Cardiac muscle cell (in vitro differentiated cells and primary cell): Measurements from ENCODE around the gene SLC25A39. TPM values are rescaled to one million over a fixed set of nuclear protein-coding genes. Genes with fewer than 3 reads are reported as not detected.
"Not testable (repeated sequence)": the region's sequence is repeated elsewhere in the genome, so short reads cannot be mapped to it uniquely, and the experiment has no call there.

Experiments
- DNase-seq, 2 donors: peaks; one replicate each; pipeline versions ENCODE4 v3.0.0 to v3.0.0-alpha.2; 2010 to 2017; ENCODE audit warnings: low read depth in 1 of 2, low spot score in 1 of 2
- H3K27ac ChIP-seq: fragments of 200-600 bp; sonication (generic); 2 replicates; pipeline ENCODE4 v1.5.1; 2016
- H3K27me3 ChIP-seq: fragments of 200-600 bp; sonication (generic); 2 replicates; pipeline ENCODE4 v1.6.0; 2016; ENCODE audit warnings: control low read depth
- H3K36me3 ChIP-seq: fragments of 200-600 bp; sonication (generic); 2 replicates; pipeline ENCODE4 v1.5.1; 2016; ENCODE audit warnings: control low read depth
- H3K4me1 ChIP-seq: fragments of 200-600 bp; sonication (generic); 2 replicates; pipeline ENCODE4 v1.8.1; 2017; ENCODE audit warnings: low read depth, mild to moderate bottlenecking, mixed run types
- H3K4me3 ChIP-seq: fragments of 200-600 bp; sonication (generic); 2 replicates; pipeline ENCODE4 v1.5.1; 2016; ENCODE audit warnings: mild to moderate bottlenecking
- H3K9me3 ChIP-seq: fragments of 200-600 bp; sonication (generic); 2 replicates; pipeline ENCODE4 v1.5.1; 2017; ENCODE audit warnings: low read depth, mild to moderate bottlenecking, control low read depth
- CTCF ChIP-seq: IDR thresholded peaks from 2 replicates; pipeline ENCODE4 v1.5.1; 2012; ENCODE audit warnings: low read depth, mild to moderate bottlenecking, low read length
- polyA plus RNA-seq: library from polyadenylated mRNA; unstranded; fragments of >200 nt; fragmentation: Nextera tagmentation; extraction: Ambion mirVana; gene quantifications from 2 replicates; pipeline ENCODE4 v1.2.1, GENCODE V29; 2016
- total RNA-seq: library from RNA; depleted of rRNA; stranded (reverse); fragments of >200 nt; gene quantifications from 2 replicates; pipeline ENCODE4 v1.2.3, GENCODE V29; 2016

Gene SLC25A39
- total and polyA plus RNA-seq, 2 experiments from 2014 or later: 228 to 284 TPM

DNA sequence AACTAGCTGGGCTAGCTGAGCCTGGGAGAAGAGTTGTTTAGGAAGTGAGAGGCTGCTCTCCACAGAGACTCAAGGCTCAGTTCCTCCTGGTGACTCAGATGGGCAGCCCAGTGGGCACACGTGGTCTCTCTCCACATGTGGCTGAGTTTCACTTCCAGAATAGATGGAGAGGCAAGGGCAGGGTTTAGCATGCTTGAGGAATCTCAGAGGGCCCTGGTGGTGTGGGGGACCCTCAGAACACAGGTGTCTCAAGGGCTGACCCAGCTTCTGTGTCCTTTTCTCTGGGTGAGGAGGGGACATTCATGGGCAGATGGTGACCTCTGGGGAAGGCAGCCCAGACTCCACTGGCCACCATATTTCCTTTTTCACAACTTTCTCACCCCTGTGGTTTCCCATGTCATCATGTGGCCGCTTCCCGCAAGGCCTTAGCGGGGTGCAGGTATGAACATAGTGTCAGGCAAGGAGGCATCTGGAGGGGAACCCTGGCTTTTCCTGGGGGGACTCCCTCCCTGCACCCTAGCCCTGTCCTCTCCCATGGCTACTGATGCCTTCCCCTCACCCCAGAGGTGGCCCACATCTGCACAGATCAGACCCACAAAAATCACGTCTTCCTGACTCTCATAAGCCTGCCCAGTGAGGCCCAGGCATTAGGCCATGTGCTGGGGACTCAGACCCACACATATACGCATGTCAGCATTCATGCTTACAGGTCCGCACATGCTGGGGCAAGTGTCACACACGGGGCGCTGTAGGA lies 23.8 kb upstream of the SLC25A39 start:
- H3K4me1 ChIP-seq: no peaks in the 10 kb centered on the region
- H3K9me3 ChIP-seq: no peaks in the 10 kb centered on the region
- H3K4me3 ChIP-seq: no peak overlapping the region
- no peaks in the 10 kb centered on the region for H3K27me3 ChIP-seq
- TF ChIP-seq CTCF: no peak
- DNase-seq: no peak
- no peaks in the 10 kb centered on the region for H3K36me3 ChIP-seq
- H3K27ac ChIP-seq: no peak overlapping the region

GRCh38 chr17:44347206-44348055 lies 22.8 kb upstream of the SLC25A39 start:
- not testable (repeated sequence) for H3K36me3 ChIP-seq, H3K4me1 ChIP-seq, H3K27ac ChIP-seq, H3K27me3 ChIP-seq, DNase-seq, H3K9me3 ChIP-seq, H3K4me3 ChIP-seq

- Histone ChIP-seq H3K9me3 (no peaks in the 10 kb centered on the region), H3K27me3 (peaks cover 2% of the 10 kb centered on the region), H3K27ac (no peak overlapping the region), H3K36me3 (no peaks in the 10 kb centered on the region), H3K4me3 (peak overlapping the region; percentile 71), H3K4me1 (no peaks in the 10 kb centered on the region)
- TF ChIP-seq CTCF: no peak
- DNase-seq: no peak
Measured at GRCh38 chr17:44346064-44346844, 21.6 kb upstream of the SLC25A39 start.

DNA sequence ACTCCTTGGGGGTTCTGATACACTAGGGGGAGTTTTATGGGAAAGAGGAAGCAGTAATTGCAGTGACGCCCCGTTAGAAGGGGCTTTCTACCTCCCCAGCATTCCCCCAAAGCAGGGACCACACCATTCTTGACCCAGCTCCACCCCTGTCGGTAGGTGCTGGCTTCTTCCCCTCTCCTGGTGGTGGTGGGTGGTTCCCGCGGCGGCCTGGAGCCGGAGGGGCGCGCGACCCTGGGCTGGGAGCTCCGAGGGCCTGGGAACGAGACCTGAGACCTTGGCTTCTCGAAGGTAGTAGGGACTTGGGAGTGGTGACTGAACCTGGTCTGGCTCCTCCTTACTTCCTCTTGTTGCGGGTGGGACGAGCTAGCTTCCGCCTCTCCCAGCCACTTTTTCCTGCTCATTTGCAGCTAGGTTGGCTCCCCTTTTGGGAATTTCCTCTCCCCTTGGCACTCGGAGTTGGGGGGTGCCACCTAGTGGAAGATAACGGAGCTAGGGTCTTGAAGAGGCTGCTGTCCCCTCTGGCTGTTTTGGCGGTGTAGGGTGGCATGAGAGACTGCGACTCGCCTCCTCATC lies 20.9 kb upstream of the SLC25A39 start:
- H3K27me3 ChIP-seq: peaks cover 2% of the 10 kb centered on the region
- peak overlapping the region; percentile 71 for H3K4me3 ChIP-seq
- peak overlapping the region; percentile 53 for H3K27ac ChIP-seq
- H3K36me3 ChIP-seq: no peaks in the 10 kb centered on the region
- H3K4me1 ChIP-seq: no peaks in the 10 kb centered on the region
- no peaks in the 10 kb centered on the region for H3K9me3 ChIP-seq
- TF ChIP-seq CTCF: peak; percentile 33
- DNase-seq: peak; percentile 55 to 70

GRCh38 chr17:44344939-44345453 lies 20.4 kb upstream of the SLC25A39 start, which contains the start of gene GRN:
Gene GRN, plus strand, starts transcription at chr17:44345302. Its CDS starts 3,863 bp downstream, at chr17:44349165.
- Histone ChIP-seq H3K4me1 (no peaks in the 10 kb centered on the region), H3K27me3 (peaks cover 2% of the 10 kb centered on the region), H3K27ac (peak within 1 kb of the TSS; percentile 53), H3K36me3 (no peaks in the 10 kb centered on the region), H3K4me3 (peak within 1 kb of the TSS; percentile 71), H3K9me3 (no peaks in the 10 kb centered on the region)
- no peak for TF ChIP-seq CTCF
- peak; percentile 98 to 100 for DNase-seq
